CD14-positive monocyte (primary cell): ENCODE measurements around the gene NCOA4. TPM values are rescaled to one million over a fixed set of nuclear protein-coding genes. Genes with fewer than 3 reads are reported as not detected.
A peak's percentile ranks its signal among the peaks of the same experiment; 100 is the strongest.
"Not testable (repeated sequence)": the region's sequence is repeated elsewhere in the genome, so short reads cannot be mapped to it uniquely, and the experiment has no call there.

Experiments used
- DNase-seq, 3 donors: peaks; one replicate each; pipeline ENCODE4 v3.0.0-alpha.2; 2011 to 2022
- H2AFZ ChIP-seq: 2 replicates; pipeline ENCODE4 v1.6.0; 2012; ENCODE audit warnings: mild to moderate bottlenecking, low read depth, low read length, inconsistent platforms; ENCODE audit not compliant: insufficient read depth, poor library complexity, severe bottlenecking
- H3K27ac ChIP-seq, 2 donors: 1 replicate in 1 of 2; 2 replicates in 1 of 2; pipeline ENCODE4 v1.5.1; 2012 to 2013; ENCODE audit warnings: low read length in 2 of 2, control low read depth in 1 of 2, inconsistent platforms in 1 of 2, low read depth in 1 of 2, mild to moderate bottlenecking in 1 of 2
- H3K27me3 ChIP-seq, 2 donors: one replicate each; pipeline versions ENCODE4 v1.6.0 to v1.6.1; 2011 to 2013; ENCODE audit warnings: low read length in 2 of 2; ENCODE audit not compliant: control insufficient read depth in 2 of 2, insufficient read depth in 2 of 2
- H3K36me3 ChIP-seq, 2 donors: replicated peaks in 1 of 2; 1 replicate in 1 of 2; 2 replicates in 1 of 2; pipeline versions ENCODE4 v1.5.1 to v1.6.1; 2012 to 2013; ENCODE audit warnings: low read length in 2 of 2, control low read depth in 1 of 2, inconsistent platforms in 1 of 2, mild to moderate bottlenecking in 1 of 2; ENCODE audit not compliant: insufficient read depth in 2 of 2, control insufficient read depth in 1 of 2
- H3K4me1 ChIP-seq, 2 donors: 1 replicate in 1 of 2; 2 replicates in 1 of 2; pipeline versions ENCODE4 v1.5.1 to v1.6.1; 2012 to 2013; ENCODE audit warnings: low read length in 2 of 2, control low read depth in 1 of 2, inconsistent platforms in 1 of 2, mild to moderate bottlenecking in 1 of 2, moderate library complexity in 1 of 2; ENCODE audit not compliant: insufficient read depth in 2 of 2, control insufficient read depth in 1 of 2
- H3K4me2 ChIP-seq: replicated peaks from 2 replicates; pipeline ENCODE3; 2012; ENCODE audit warnings: low read length, moderate library complexity, mild to moderate bottlenecking; ENCODE audit not compliant: poor library complexity, severe bottlenecking; ENCODE audit errors: extremely low read depth
- H3K4me3 ChIP-seq, 3 experiments: fragments of 200-600 bp in 1 of 3; sonication (generic) in 1 of 3; replicated peaks in 1 of 3; 1 replicate in 2 of 3; 2 replicates in 1 of 3; pipeline ENCODE4 v1.5.1; 2011 to 2013; ENCODE audit warnings: low read length in 3 of 3, mild to moderate bottlenecking in 3 of 3, control low read depth in 2 of 3, low read depth in 2 of 3, inconsistent platforms in 1 of 3, moderate library complexity in 1 of 3
- H3K79me2 ChIP-seq: 2 replicates; pipeline ENCODE4 v1.6.0; 2012; ENCODE audit warnings: mild to moderate bottlenecking, control low read depth, inconsistent platforms, low read length, moderate library complexity; ENCODE audit not compliant: insufficient read depth
- H3K9ac ChIP-seq: 2 replicates; pipeline ENCODE4 v1.6.0; 2017; ENCODE audit warnings: low read length, mild to moderate bottlenecking; ENCODE audit not compliant: insufficient read depth, poor library complexity, severe bottlenecking
- H3K9me3 ChIP-seq, 2 donors: replicated peaks in 1 of 2; 1 replicate in 1 of 2; 2 replicates in 1 of 2; pipeline versions ENCODE4 v1.5.1 to v1.6.1; 2012 to 2013; ENCODE audit warnings: low read length in 2 of 2, control low read depth in 1 of 2; ENCODE audit not compliant: control insufficient read depth in 1 of 2, insufficient read depth in 1 of 2
- H4K20me1 ChIP-seq: 2 replicates; pipeline ENCODE4 v1.6.0; 2012; ENCODE audit warnings: mild to moderate bottlenecking, low read length, control low read depth, moderate library complexity; ENCODE audit not compliant: insufficient read depth
- H3K27ac Mint-ChIP-seq, 7 donors: one replicate each; pipeline ENCODE4 v1.8.0; 2020; ENCODE audit warnings: mild to moderate bottlenecking in 7 of 7, mixed read lengths in 7 of 7, moderate library complexity in 6 of 7, inconsistent platforms in 2 of 7
- H3K27me3 Mint-ChIP-seq, 3 donors: one replicate each; pipeline ENCODE4 v1.8.0; 2021 to 2022; ENCODE audit warnings: low read depth in 3 of 3, mild to moderate bottlenecking in 3 of 3, mixed read lengths in 3 of 3, moderate library complexity in 3 of 3, inconsistent platforms in 1 of 3
- H3K36me3 Mint-ChIP-seq, 2 donors: one replicate each; pipeline ENCODE4 v1.8.0; 2020; ENCODE audit warnings: mixed read lengths in 2 of 2, inconsistent platforms in 1 of 2, mild to moderate bottlenecking in 1 of 2
- H3K4me1 Mint-ChIP-seq: one replicate; pipeline ENCODE4 v1.8.0; 2020; ENCODE audit warnings: mild to moderate bottlenecking, mixed read lengths
- H3K4me3 Mint-ChIP-seq, 2 donors: one replicate each; pipeline ENCODE4 v1.8.0; 2020; ENCODE audit warnings: mild to moderate bottlenecking in 2 of 2, mixed read lengths in 2 of 2, moderate library complexity in 1 of 2
- H3K9me3 Mint-ChIP-seq, 7 donors: one replicate each; pipeline ENCODE4 v1.8.0; 2020 to 2022; ENCODE audit warnings: mixed read lengths in 7 of 7, mild to moderate bottlenecking in 6 of 7, moderate library complexity in 6 of 7, inconsistent platforms in 2 of 7
- CTCF ChIP-seq: fragments of 200-600 bp; IDR thresholded peaks from one replicate; pipeline ENCODE4 v1.8.0; 2022; ENCODE audit warnings: antibody characterized with exemption, mild to moderate bottlenecking
- WGBS: methylation state at CpG from one replicate; pipeline ENCODE4 v1.1.5; 2013; ENCODE audit warnings: missing lambda C conversion rate; ENCODE audit not compliant: insufficient coverage; 5-methylcytosine and 5-hydroxymethylcytosine counted together
- intact Hi-C, 2 donors: fragments of 100-400 bp; cut with micrococcal nuclease; formaldehyde crosslinking; loops; one replicate each; pipeline versions ENCODE4 v1.15.0 to v1.15.1; 2023
- polyA plus RNA-seq, 3 donors: library from polyadenylated mRNA; depleted of rRNA in 1 of 3; unstranded in 2 of 3; stranded (reverse) in 1 of 3; fragments of 300-500 nt in 2 of 3; fragments of >200 nt in 1 of 3; fragmentation: Illumina TruSeq in 2 of 3; gene quantifications; 1 replicate in 2 of 3; 2 replicates in 1 of 3; pipeline ENCODE4 v1.2.3, GENCODE V29; 2012 to 2021

Gene NCOA4
- polyA plus RNA-seq, 3 donors: 161 to 853 (median 784) TPM

DNA sequence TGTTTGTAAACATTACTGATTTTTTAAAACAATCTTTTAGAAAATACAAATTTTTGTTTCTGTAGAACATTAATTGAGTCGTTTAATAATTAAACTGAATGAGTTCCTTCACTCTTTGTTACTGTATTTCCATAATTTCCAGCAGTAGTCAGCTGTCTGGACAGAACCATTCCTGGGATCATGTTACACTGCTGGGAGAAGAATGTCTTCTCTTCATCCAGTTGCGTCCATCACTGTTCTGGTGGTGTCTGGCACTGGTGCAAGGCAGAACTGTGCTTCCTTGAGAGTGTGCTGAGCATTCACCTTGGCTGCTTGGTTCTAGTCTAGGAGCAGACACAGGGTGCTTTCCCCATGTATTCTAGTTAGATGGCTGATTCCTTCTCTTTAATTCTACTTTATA, 46.0 kb downstream of the NCOA4 start:
- H3K4me2 ChIP-seq, H2AFZ ChIP-seq, H3K9me3 ChIP-seq, H3K4me3 Mint-ChIP-seq, H3K9ac ChIP-seq, H3K27ac ChIP-seq, H3K4me3 ChIP-seq, intact Hi-C loops, H3K27me3 ChIP-seq, H3K79me2 ChIP-seq, H3K27me3 Mint-ChIP-seq, H3K4me1 ChIP-seq, H3K4me1 Mint-ChIP-seq, H3K27ac Mint-ChIP-seq, H3K9me3 Mint-ChIP-seq, H4K20me1 ChIP-seq, DNase-seq: not testable (repeated sequence)
- H3K36me3 ChIP-seq: peaks cover 20 to 31% of the 10 kb centered on the region in 2 donors
- no CpG with 5 or more reads among the region's 2 CpGs for WGBS
- peaks cover 34 to 40% of the 10 kb centered on the region in 2 donors for H3K36me3 Mint-ChIP-seq

DNA sequence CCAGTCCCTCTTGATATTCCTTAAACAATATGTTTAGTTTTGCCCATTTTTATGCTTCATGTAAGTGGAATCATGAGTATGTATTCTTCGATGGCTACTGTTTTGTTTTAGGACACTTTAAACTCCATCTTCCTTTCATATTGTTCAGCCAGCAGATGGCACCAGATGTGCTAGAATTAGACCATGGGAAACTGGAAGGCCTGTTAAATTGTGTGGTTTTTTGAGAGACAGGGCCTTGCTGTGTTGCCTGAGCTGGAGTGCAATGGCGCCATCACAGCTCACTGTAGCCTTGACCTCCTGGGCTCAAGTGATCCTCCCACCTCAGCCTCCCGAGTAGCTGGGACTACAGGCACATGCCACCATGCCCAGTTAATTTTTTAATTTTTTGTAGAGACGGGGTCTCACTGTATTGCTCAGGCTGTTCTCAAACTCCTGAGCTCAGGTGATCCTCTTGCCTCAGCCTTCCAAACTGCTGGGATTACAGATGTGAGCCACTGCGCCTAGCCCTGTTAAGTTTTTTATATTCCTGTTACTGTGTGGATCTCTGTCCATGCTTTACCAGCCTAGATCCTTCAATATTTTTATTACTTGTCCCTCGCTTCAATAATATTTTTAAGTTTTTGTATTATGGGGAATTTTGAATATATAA, 46.8 kb downstream of the NCOA4 start:
- no CpG with 5 or more reads among the region's 6 CpGs for WGBS
- H4K20me1 ChIP-seq, H3K4me3 Mint-ChIP-seq, H2AFZ ChIP-seq, H3K4me1 ChIP-seq, intact Hi-C loops, H3K27ac ChIP-seq, H3K27me3 ChIP-seq, H3K9me3 Mint-ChIP-seq, H3K4me3 ChIP-seq, H3K79me2 ChIP-seq, H3K4me2 ChIP-seq, H3K4me1 Mint-ChIP-seq, H3K9ac ChIP-seq, H3K9me3 ChIP-seq, H3K27me3 Mint-ChIP-seq: not testable (repeated sequence)
- DNase-seq: peak; percentile 35 to 59 (median 51)
- Mint-ChIP-seq H3K36me3 (peaks cover 32 to 39% of the 10 kb centered on the region in 2 donors), H3K27ac (peak overlapping the region in 1 of 7 donors; percentile 18)
- H3K36me3 ChIP-seq: peaks cover 18 to 27% of the 10 kb centered on the region in 2 donors
- TF ChIP-seq CTCF: peak; percentile 51

DNA sequence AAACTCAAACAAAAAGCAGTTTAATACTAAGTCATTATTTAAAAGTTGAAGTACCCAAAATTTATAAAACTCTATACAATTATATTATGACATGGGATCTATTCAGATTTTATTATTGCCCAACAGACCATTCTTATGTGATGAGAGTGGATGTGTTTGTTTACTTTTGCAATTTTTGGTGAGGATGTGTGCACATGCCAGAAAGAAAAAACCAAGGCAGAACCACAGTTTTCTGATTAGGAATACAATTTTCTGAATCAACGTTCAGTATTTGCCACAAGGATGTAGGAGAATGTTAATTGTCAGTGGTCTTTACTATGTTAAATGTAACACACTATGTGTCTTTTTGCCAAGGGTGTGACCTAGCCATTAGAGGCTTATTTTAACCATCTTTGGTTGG, 49.1 kb downstream of the NCOA4 start:
- H3K4me1 ChIP-seq, H3K9me3 Mint-ChIP-seq, H3K27ac ChIP-seq, intact Hi-C loops, H3K4me3 Mint-ChIP-seq, H3K4me3 ChIP-seq, H3K9me3 ChIP-seq, H3K27me3 ChIP-seq, DNase-seq, H3K27me3 Mint-ChIP-seq, H4K20me1 ChIP-seq, H2AFZ ChIP-seq, H3K4me1 Mint-ChIP-seq, H3K27ac Mint-ChIP-seq, H3K4me2 ChIP-seq, H3K9ac ChIP-seq: not testable (repeated sequence)
- peaks cover 10 to 23% of the 10 kb centered on the region in 2 donors for H3K36me3 ChIP-seq
- H3K36me3 Mint-ChIP-seq: peaks cover 31 to 32% of the 10 kb centered on the region in 2 donors
- WGBS: no CpG with 5 or more reads among the region's 1 CpG
- peaks cover 12% of the 10 kb centered on the region for H3K79me2 ChIP-seq

DNA sequence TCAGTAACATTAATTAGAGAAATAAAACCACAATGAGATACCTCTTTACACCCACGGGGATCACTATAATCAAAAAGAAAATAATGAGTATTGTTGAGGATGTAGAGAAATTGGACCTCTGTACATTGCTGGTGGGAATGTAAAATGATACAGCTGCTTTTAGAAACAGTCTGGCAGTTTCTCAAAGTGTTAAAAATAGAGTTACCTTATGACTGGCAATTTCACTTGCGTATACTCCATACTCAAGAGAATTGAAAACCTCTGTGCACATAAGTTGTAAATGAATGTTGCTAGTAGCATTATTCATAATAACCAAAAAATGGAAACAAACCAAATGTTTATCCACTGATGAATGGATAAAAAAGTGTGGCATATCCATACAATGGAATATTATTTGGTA, 51.9 kb downstream of the NCOA4 start:
- H3K36me3 ChIP-seq: peaks cover 2 to 17% of the 10 kb centered on the region in 2 donors
- H3K9me3 ChIP-seq, H3K9ac ChIP-seq, H3K4me3 Mint-ChIP-seq, H3K4me1 Mint-ChIP-seq, H3K27ac Mint-ChIP-seq, H3K4me1 ChIP-seq, H3K9me3 Mint-ChIP-seq, H3K27me3 ChIP-seq, DNase-seq, H4K20me1 ChIP-seq, H3K4me2 ChIP-seq, H3K27ac ChIP-seq, intact Hi-C loops, H3K4me3 ChIP-seq, H2AFZ ChIP-seq, H3K27me3 Mint-ChIP-seq: not testable (repeated sequence)
- no CpG with 5 or more reads among the region's 2 CpGs for WGBS
- H3K36me3 Mint-ChIP-seq: peaks cover 21 to 22% of the 10 kb centered on the region in 2 donors
- H3K79me2 ChIP-seq: peaks cover 32% of the 10 kb centered on the region
